ENCODE results near the gene NNT.

- no peak for TF ChIP-seq POLR2AphosphoS5 (IDR thresholded peaks at IDR 0.05; ENCODE audit: low read depth, low read length)
- no peak for TF ChIP-seq POLR2A (IDR thresholded peaks at IDR 0.05; ENCODE audit: low read depth, low read length)
- TF ChIP-seq TAF1 (IDR thresholded peaks at IDR 0.05; ENCODE audit: low read depth, low read length) = no peak
- no peak for TF ChIP-seq SPI1 (IDR thresholded peaks at IDR 0.05; ENCODE audit: low read depth, low read length)
- TF ChIP-seq PAX5 (IDR thresholded peaks at IDR 0.05; ENCODE audit: insufficient read depth, low read length, severe bottlenecking) = no peak
Measured at GRCh38 chr5:43553381-43553780, 49.6 kb upstream of the NNT start.

Data from GM12891 (cell line).